NCI-H748 treated with DMSO at 0.1 percent for 48 hours (cell line): ENCODE results near the gene ATAD3B.
"Not testable (repeated sequence)": the region's sequence is repeated elsewhere in the genome, so short reads cannot be mapped to it uniquely, and the experiment has no call there.

Experiments
- DNase-seq: peaks from one replicate; lab custom pipeline; 2025; lab: John Stamatoyannopoulos, UW

ATAD3B gene

GRCh38 chr1:1452882-1453281 lies 18.7 kb upstream of the ATAD3B start:
- no peak for DNase-seq

GRCh38 chr1:1454286-1455056 lies 17.1 kb upstream of the ATAD3B start:
- not testable (repeated sequence) for DNase-seq

GRCh38 chr1:1455366-1455884 lies 16.1 kb upstream of the ATAD3B start:
- no peak for DNase-seq

GRCh38 chr1:1455934-1456333 lies 15.6 kb upstream of the ATAD3B start:
- not testable (repeated sequence) for DNase-seq

GRCh38 chr1:1456683-1457255 lies 14.8 kb upstream of the ATAD3B start:
- DNase-seq = not testable (repeated sequence)

- DNase-seq = not testable (repeated sequence)
These were observed 12.4 kb upstream of the ATAD3B start for GRCh38 chr1:1459156-1459555.

- not testable (repeated sequence) for DNase-seq
These were observed 11.9 kb upstream of the ATAD3B start for GRCh38 chr1:1459711-1460110.

- DNase-seq = no peak
These were observed 10.9 kb upstream of the ATAD3B start for GRCh38 chr1:1460540-1461130.

GRCh38 chr1:1461721-1462317 lies 9.7 kb upstream of the ATAD3B start:
- no peak for DNase-seq

GRCh38 chr1:1462318-1462966 lies 9.1 kb upstream of the ATAD3B start:
- no peak for DNase-seq

GRCh38 chr1:1463312-1463711 lies 8.3 kb upstream of the ATAD3B start:
- DNase-seq = no peak

- DNase-seq = not testable (repeated sequence)
These were observed 3.2 kb upstream of the ATAD3B start for GRCh38 chr1:1468196-1468985.

- no peak for DNase-seq
These were observed 758 bp upstream of the ATAD3B start for GRCh38 chr1:1470626-1471388.

GRCh38 chr1:1472053-1472876 lies 700 bp downstream of the ATAD3B start:
- not testable (repeated sequence) for DNase-seq

GRCh38 chr1:1476011-1476410 lies 4.4 kb downstream of the ATAD3B start:
- DNase-seq = not testable (repeated sequence)

GRCh38 chr1:1477206-1477605 lies 5.6 kb downstream of the ATAD3B start:
- no peak for DNase-seq

GRCh38 chr1:1479547-1480487 lies 8.3 kb downstream of the ATAD3B start:
- DNase-seq = no peak

GRCh38 chr1:1480488-1480867 lies 8.9 kb downstream of the ATAD3B start:
- not testable (repeated sequence) for DNase-seq
